ENCODE measurements around the gene RMI2.

GRCh38 chr16:11358531-11358930 lies 13.3 kb downstream of the RMI2 start:
- no peak for TF ChIP-seq POLR2AphosphoS5 (IDR thresholded peaks at IDR 0.05; ENCODE audit: low read depth)
- no peak for TF ChIP-seq CTCF (IDR thresholded peaks at IDR 0.05; ENCODE audit: insufficient read depth, low read length)
- TF ChIP-seq REST (IDR thresholded peaks at IDR 0.05; ENCODE audit: insufficient replicate concordance, low read depth) = no peak
- TF ChIP-seq SPI1 (IDR thresholded peaks at IDR 0.05; ENCODE audit: borderline replicate concordance, low read depth) = no peak

Measured in HL-60 (cell line).